HG02623 (cell line): ENCODE measurements around the gene IQGAP2.
"Not testable (repeated sequence)": the region's sequence is repeated elsewhere in the genome, so short reads cannot be mapped to it uniquely, and the experiment has no call there.

Experiments
- ATAC-seq: cut with Tn5 transposase; IDR thresholded peaks from one replicate; pipeline ENCODE4 v1.9.1; 2021; ENCODE audit warnings: moderate library complexity; ENCODE audit not compliant: unreplicated experiment

Gene IQGAP2

DNA sequence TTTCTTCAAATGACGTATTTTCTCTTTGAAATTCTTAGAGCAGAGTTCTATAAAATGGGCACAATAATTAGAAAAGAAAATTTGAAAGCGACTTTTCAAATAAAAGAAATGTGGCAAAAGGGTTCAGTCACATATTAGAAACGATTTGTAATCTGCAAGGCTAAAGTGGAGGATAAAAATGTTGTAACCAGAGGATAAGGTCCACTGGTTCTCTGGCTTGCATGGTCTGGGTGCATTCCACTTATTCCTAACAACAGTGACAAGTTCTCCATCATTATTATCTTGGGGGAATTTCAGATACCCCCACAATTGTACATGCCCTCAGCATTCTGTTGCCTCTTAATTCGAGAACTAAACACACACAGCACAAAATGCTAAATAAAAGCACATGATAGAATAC lies 91.1 kb downstream of the IQGAP2 start:
- ATAC-seq = no peak

DNA sequence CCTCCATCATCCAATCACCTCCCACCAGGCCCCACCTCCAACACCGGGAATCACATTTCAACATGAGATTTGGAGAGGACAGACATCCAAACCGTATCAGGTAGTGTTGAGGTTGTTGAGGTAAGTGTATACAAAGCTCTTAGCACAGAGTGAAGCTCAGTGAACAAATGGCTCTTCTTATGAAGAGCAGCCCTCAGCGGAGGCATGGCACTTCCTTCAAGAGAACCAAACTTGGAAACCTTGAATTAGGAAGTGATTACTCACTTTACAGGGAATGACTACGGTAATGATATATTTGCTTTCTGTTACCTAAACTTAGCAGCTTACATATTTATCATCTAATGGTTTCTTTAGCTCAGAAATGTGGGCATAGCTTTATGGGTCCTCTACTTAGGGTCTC lies 92.8 kb downstream of the IQGAP2 start:
- ATAC-seq = no peak

DNA sequence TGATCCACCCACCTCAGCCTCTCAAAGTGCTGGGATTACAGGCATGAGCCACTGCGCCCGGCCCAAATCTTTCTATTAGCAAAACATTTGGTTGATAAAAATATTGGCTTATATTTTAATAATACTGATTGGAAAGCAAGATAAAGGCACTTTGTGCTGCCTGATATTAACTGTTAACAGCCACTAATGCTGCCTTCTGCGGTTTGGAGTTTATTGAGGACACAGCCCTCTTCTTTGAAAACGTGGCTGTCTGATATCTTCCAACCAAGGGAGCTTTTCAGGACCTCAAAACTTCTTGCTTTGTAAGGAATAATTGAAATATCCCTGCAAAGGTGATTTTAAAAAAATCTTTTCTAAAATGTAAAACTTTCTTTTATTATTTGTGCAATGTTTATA lies 94.0 kb downstream of the IQGAP2 start:
- no peak for ATAC-seq

DNA sequence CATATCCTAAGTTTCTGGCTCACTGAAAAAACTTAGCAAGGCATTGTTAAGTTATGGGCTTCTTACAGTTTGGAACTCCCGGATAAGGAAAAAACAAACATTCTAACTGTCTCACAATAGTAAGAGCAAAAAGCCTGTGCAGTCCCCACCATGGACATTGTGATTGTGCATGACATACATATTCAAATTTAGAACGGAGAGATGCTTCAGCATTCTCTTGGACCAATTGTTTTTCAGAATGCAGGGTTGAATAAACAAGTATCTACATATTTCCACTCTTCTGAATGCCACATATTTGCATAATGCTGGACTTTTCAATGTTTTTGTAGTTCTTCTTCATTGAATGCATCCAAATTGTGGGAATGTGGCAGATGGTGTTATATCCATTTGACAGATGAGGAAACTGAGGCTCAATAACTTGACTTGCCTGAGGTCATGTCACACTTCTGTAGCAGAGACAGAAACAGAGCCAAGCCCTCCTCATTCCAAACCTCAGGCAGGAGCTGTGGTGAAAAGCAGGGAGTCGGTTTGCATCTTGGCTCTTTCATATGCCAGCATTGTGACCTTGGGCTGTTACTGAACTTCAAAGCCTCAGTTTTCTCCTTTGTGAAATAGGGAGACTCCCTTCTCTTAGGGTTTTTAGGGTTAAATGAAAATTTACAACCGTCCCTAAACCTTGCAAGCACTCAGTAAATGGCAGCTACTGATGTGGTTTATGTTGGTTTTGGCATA lies 95.1 kb downstream of the IQGAP2 start:
- ATAC-seq = no peak

DNA sequence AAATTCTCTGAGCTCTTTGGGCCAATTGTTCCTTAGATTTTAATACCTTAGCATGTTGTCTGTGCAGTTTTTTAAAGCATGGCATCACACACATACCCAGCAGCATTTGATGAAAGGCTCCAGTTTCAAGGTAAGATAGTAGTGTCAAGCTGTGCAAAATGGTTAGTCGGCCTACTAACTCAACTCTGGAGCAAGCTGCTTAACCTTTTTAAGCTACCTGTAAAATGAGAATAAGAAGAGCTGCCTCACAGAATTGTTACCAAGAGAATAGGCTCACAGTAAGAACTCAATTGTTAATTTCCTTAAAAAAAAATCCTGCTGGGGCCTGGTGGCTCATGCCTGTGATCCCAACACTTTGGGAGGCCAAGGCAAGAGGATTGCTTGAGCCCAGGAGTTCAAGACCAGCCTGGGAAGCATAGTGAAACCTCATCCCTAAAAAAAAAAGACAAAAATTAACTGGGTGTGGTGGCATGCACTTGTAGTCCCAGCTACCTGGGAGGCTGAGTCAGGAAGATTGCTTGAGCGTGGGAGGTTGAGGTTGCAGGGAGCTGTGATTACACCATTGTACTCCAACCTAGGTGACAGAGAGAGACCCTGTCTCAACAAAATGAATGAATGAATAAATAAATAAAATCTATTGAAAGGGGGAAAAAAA lies 96.5 kb downstream of the IQGAP2 start:
- no peak for ATAC-seq

DNA sequence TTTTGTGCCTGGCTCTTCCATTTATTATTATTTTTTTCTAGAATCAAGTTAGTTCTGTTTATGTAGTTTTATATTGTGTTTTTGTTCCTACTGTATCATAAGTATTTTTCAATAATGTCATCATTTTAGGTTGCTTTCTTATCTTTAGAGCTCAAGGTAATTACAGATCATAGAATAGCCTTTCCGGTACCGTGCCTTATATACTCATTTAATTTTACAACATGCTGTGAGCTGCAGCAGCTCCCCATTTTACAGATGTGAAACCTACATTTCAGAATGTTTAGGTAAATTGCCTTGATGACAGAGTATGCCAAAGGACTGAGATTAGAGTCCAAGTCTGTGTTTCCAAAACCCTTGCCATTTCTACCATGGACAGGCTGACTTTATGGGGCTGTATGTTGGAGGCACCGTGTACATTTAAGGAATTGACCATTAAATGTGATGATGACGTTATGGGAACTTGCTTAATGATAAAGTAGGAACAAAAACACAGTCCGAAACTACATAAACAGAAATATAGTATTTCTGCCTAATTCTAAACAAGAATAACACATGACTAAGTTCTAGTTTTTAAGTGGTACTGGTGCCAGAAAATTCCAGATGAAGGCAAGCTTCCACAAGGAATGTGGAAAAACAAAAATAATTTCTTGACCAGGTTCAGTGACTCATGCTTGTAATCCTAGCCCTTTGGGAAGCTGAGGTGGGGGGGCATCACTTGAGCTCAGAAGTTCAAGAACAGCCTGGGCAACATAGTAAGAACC lies 97.7 kb downstream of the IQGAP2 start:
- ATAC-seq = no peak

DNA sequence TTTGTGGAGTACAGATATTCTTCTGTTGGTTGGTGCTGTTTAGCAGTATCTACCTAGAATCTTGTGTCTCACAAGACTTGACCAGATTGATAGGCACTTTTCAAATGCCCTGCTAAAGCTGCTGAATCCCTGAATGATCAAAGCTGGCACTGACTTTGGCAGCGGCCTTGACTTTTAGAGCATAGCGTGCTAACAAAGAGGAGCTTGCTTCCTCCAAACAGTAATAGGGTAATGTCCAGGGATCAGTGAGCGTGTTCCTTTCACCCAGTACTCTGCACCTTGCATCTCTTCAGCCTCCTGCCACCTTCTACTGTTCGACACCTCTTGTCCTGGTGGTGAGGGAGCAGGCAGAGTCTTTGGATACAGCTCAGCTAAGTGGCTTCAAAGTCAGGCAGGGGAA lies 100.8 kb downstream of the IQGAP2 start:
- no peak for ATAC-seq

DNA sequence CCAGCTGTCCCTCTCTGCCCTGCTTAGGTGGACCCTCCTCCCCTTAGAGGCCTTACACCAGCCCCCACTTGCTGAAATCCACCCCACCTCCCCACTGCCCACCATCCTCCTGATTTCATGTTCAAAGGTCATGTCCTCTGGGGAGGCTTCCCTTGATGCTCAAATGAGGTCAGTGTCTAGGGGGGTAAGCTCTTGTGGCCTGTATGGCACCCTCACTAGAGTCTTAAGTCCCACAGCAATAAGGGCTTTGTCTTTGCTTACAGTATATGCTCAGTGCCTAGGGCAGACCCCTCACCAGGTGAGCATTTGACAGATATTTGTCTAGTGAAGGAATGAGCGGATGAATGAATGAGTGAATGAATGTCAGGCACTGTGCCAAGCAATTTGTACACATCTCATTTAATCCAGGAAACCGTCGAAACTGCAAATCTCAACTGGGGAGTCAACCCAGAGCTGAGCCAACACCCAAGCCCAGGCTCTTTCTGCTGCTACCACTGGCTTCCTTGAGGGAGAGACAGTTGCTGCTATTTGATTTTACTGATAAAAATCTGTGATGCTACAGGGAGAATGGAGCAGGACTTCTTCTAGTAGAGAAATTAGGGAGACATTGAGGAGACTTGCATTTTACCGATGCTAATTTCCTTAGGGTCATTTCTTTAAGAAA lies 101.9 kb downstream of the IQGAP2 start:
- no peak for ATAC-seq

DNA sequence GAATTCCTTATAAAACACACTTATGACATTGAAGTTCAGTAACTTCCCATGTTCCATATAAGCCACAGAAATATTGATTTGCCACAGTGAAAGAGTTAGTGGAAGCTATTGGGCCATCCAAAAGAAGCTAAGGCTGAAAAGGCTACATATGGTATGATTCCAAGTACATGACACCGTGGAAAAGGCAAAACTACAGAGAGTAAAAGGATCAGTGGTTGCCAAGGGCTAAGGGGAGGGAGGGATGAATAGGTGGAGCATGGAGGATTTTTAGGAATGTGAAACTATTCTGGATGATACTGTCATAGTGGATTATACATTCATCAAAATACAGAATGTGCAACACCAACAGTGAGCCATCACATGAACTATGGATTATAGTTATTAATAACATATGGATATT lies 110.4 kb downstream of the IQGAP2 start:
- no peak for ATAC-seq

DNA sequence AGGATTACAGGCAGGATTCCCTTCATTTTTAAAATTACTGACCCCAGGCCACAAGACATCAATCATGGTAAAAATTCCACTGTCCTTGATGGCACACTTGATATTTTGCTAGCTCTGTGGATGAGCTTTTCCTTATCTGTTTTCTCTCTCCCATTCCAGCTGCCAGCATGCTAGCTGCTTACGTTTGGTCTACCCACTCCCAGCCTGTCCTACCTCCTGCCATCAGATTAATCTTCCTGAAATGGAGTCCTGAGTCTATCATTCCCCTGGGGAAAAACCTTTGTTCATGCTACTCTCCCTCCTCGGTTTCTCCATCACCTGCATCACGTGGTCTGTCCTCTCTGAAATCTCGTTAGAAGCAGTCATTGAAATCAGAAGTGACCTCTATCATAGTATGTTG lies 111.2 kb downstream of the IQGAP2 start:
- ATAC-seq = no peak

DNA sequence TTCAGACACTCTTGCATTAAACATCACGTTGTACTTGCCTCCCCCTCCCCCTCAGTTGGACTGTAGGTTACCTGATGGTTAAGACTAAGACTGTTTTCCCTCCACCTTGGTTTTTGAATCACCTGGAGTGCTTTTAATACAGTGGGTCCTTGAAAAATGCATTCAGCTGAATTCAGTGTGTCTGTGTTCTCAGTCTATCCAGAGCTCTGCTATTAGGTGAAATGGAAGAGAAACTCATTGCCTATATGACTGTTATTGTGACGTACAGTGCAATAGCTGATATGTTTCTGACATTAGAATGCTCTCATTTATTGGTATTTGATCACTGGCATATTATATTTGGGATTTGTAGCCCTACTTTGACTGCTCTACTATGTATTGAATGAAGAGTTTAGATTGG lies 111.6 kb downstream of the IQGAP2 start:
- ATAC-seq = no peak

DNA sequence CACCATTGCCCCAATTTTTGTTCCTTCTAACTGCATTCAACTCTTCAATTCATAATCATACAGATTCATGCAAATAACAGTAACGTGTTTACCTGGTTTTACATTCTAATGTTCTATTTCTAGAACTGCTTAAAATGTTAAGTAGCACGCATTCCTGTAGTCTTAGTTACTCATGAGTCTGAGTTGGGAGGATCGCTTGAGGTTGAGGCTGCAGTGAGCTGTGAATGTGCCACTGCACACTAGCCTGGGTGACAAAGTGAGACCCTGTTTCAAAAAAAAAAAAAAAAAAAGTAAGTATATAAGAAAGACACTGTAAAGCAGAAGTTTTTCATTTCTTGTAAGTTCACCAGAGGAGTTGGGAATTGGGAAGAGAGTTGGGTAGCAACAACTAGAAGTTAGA lies 114.2 kb downstream of the IQGAP2 start:
- ATAC-seq = no peak

DNA sequence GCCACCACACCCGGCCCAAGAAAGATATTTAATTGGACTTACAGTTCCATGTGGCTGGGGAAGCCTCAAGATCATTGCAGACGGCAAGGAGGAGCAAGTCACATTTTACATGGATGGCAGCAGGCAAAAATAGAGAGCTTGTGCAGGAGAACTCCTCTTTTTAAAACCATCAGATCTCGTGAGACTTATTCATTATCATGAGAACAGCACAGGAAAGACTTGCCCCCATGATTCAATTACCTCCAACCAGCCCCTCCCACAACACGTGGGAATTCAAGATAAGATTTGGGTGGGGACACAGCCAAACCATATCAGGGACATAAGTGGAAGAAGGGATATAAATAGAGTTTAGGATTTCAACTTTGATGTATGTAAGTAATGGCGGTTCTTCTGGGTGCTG lies 115.2 kb downstream of the IQGAP2 start:
- ATAC-seq = not testable (repeated sequence)

DNA sequence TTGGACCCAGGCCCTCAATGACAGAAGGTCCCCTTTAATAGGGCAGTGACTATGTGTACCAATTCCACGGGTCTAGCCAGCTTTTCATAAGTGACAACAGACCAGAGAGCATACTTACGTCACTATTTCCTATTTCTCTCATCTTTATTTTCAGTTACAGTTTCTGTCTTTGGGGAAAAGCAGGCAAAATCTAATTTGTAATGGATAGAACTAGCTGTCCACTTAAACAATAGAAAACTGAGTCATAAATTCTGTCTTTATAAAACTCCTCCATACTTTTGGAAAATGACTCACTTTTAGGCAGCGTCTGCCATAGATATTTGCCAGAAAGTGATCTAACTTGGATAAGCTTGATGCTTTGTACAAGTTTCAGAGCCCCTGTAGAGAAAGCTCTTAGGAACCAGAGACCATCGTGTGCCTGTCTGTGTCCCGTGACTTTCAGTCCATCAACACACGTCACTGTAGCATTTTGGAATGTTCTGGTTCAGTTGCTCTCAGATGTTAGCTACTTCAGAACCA lies 118.2 kb downstream of the IQGAP2 start:
- ATAC-seq = peak; percentile 79

DNA sequence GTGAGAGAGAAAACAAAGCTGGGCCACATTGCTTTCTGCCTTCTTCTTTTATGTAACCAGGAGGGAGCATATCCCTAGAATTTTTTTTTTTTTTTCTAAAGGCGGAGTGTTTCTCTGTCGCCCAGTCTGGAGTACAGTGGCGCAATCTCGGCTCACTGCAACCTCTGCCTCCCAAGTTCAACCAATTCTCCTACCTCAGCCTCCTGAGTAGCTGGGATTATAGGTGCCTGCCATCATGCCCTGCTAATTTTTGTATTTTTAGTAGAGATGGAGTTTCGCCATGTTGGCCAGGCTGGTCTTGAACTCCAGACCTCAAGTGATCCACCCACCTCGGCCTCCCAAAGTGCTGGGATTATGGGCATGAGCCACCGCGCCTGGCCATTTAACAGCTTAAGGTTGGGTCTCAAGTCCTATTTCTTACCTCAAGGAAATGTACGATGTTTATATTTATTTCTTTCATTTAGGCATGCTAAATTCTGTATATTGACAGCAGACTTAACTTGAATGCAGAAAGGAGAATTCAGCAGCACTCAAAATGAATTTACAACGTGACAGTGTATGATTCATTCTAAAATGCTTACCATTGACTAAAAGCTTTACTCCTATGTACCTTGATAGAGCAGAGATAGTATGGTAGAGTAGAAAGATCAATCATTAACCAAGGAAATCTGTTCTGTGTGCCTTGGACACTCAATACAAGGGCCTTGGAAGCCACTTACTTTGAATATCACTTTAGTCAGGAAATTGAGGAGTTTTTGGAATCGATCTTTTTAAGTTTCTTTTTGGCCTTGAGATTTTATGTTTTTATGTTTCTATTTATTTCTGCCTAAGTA lies 119.2 kb downstream of the IQGAP2 start:
- ATAC-seq = no peak

DNA sequence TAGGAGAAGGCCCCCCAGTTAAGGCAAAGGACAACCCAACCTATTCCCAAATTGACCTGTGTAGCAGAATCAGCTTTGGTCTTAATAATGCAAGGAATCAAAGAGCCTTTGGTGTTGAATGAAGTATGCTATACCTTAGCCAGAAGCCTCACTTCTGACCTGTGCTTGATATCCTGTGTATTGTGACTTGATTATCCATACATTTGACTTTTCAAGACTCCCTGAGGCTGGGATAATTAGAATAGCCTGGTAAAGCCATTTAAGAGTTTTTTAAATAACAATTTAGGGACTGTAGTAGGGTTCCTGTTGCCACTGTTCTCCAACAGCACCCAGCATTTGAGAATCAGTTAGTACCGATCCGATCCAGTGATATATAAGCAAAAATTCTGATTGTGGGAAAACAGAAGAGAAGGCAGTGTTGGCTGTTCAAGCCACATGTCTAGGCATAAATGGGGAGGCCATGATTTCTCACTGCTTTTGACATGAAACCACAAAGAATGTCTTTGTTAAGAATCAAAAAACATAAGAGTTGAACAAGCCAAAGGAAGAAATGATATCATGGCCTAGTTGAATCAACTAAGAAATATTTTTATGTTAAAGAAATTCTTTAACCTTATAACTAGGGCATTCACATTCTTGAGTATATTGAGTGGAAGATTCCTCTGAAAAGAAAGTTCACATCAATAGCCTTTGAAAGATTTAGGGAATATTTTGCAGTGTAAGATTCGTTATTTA lies 121.2 kb downstream of the IQGAP2 start:
- ATAC-seq = no peak

DNA sequence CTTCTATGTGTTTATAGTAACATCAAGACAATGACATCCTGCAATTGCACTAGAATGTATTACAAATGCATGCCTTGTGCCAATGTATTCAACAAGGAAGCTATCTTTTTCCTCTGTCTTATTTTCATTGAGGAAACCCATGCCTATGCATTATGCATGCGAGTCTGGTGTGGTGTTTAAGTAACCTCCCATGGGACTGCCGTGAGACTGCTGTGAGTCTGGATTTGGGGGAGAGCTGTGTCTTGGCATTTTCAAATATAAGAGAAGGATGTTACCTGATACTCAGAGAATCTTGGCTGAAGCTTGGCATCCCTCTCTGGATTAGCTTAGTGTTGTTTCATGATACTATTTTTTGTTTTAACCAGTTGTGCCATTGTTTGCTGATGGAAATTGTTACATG lies 121.8 kb downstream of the IQGAP2 start:
- ATAC-seq = no peak

DNA sequence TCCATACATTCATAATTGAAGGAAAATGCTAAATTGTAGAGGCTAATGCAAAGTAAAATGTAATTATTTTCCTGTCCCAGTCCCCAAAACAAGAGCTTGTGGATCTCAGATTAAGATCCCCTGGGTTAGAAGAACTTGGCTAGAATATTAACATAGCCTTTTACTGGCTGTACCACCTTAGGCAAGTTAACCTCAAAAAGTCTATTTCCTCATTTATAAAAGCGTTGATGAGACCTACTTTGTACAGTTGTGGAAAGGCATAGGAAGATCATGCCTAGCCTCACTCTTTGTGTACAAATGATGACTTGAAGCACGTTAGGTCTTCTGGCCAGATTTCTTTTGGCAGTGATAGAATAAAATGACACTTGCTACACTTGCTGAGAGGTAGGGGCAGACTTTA lies 122.9 kb downstream of the IQGAP2 start:
- no peak for ATAC-seq

DNA sequence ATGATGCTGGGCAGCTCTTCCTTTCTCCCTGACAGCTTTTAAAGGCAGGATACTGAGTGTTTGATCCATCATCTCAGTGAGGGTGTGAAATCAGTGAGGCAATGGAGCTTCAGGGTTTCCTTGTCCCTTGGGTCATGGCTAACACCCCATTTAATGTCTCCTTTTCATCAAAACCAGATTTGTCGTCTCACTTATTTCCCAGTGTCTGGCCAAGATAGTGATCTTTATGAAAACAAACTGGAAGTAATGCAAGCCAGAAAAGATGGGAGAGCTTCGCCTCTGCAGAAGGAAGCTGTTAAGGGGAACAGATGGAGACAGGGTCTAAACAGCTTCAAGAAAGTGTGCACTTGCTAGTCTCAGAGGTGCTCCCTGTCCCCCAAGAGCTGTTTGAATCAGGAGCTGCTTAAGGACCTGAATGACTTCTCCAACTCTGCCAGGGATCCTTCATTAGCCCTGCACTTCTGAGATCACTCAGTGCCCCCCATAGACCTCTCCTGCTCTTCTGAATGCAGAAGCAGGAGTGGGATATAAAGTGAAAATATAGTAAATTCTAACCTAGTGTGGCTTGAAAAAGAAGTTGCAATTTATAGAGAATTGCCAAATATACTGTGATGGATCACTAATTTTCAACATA lies 124.0 kb downstream of the IQGAP2 start:
- no peak for ATAC-seq
